Gastroesophageal sphincter (tissue), 3 donors: ENCODE measurements around the gene STYXL2.

ENCODE experiments used
- POLR2A ChIP-seq, 2 donors: fragments of 450-650 bp; IDR thresholded peaks; one replicate each; pipeline ENCODE4 v1.6.1; 2017; ENCODE audit warnings: antibody characterized with exemption in 2 of 2, mild to moderate bottlenecking in 2 of 2, moderate library complexity in 1 of 2
- TF ChIP-seq, protein P1 (sequence below), 4 experiments: fragments of 200-600 bp in 2 of 4; fragments of 450-650 bp in 2 of 4; sonication (generic) in 1 of 4; IDR thresholded peaks; one replicate each; pipeline ENCODE4 v1.5.1; 2017 to 2019; ENCODE audit warnings: antibody characterized with exemption in 4 of 4, mild to moderate bottlenecking in 2 of 4, moderate library complexity in 2 of 4

DNA sequence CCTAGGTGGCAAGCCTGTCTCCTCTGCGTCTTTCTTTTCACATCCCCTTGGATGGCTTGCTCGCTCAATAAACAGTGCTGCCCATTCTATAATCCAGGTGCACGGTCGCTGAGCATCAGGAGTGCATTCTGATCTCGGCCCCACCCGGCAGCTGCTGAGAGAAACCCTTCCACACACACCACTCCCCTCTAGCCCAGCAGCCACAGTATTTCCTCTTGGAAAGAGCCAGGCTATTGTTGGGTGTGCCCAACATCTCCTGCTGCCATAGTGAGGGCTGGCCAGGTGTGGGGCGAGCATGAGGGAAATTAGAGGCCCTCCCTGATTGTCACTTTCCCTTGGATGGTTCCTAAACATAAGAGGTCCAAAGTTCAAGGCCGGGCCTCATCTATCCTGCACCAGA is 28.4 kb upstream of the STYXL2 start:
- TF ChIP-seq, protein P1, sequence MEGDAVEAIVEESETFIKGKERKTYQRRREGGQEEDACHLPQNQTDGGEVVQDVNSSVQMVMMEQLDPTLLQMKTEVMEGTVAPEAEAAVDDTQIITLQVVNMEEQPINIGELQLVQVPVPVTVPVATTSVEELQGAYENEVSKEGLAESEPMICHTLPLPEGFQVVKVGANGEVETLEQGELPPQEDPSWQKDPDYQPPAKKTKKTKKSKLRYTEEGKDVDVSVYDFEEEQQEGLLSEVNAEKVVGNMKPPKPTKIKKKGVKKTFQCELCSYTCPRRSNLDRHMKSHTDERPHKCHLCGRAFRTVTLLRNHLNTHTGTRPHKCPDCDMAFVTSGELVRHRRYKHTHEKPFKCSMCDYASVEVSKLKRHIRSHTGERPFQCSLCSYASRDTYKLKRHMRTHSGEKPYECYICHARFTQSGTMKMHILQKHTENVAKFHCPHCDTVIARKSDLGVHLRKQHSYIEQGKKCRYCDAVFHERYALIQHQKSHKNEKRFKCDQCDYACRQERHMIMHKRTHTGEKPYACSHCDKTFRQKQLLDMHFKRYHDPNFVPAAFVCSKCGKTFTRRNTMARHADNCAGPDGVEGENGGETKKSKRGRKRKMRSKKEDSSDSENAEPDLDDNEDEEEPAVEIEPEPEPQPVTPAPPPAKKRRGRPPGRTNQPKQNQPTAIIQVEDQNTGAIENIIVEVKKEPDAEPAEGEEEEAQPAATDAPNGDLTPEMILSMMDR (IDR thresholded peaks at IDR 0.05) = no peak
- no peak for TF ChIP-seq POLR2A (IDR thresholded peaks at IDR 0.05)
